Transverse colon (tissue), 4 donors: Measurements from ENCODE around the gene CDHR2.

Experiments
- CTCF ChIP-seq, 5 experiments: fragments of 200-600 bp in 3 of 5; fragments of 450-650 bp in 2 of 5; sonication (generic) in 3 of 5; IDR thresholded peaks; 1 replicate in 2 of 5; 2 replicates in 3 of 5; pipeline ENCODE4 v1.5.1; 2016 to 2017; ENCODE audit warnings: antibody characterized with exemption in 5 of 5, inconsistent platforms in 3 of 5, mild to moderate bottlenecking in 2 of 5, moderate library complexity in 1 of 5
- EP300 ChIP-seq: sonication (generic); formaldehyde crosslinking; IDR thresholded peaks from one replicate; pipeline ENCODE4 v1.6.1; 2017; ENCODE audit warnings: antibody characterized with exemption, low read depth
- POLR2A ChIP-seq: fragments of 450-650 bp; IDR thresholded peaks from one replicate; pipeline ENCODE4 v1.6.1; 2016; ENCODE audit warnings: antibody characterized with exemption, mild to moderate bottlenecking, moderate library complexity
- POLR2AphosphoS5 ChIP-seq, 3 donors: sonication (generic); formaldehyde crosslinking; IDR thresholded peaks; one replicate each; pipeline ENCODE4 v1.6.1; 2016; ENCODE audit warnings: antibody characterized with exemption in 3 of 3

- TF ChIP-seq EP300, result no peak
- peak; percentile 79 for TF ChIP-seq POLR2A
- peak in 1 of 5 experiments; percentile 13 for TF ChIP-seq CTCF (IDR thresholded peaks at IDR 0.05)
- TF ChIP-seq POLR2AphosphoS5 (IDR thresholded peaks at IDR 0.05), result peak; percentile 54 to 88 (median 82)
Observed at GRCh38 chr5:176537554-176538229, 11.4 kb upstream of the CDHR2 start.
